HL-60 (cell line): ENCODE measurements around the gene PJA1.

Experiments
- DNase-seq, 2 experiments: peaks; one replicate each; pipeline ENCODE4 v3.0.0-alpha.2; 2010 to 2020; ENCODE audit warnings: low read depth in 1 of 2, low spot score in 1 of 2
- H3K27ac ChIP-seq: fragments of 250-450 bp; sonication (Bioruptor Pico); replicated peaks from 2 replicates; pipeline ENCODE4 v1.5.1; 2020; ENCODE audit warnings: mild to moderate bottlenecking, moderate library complexity
- H3K27me3 ChIP-seq: fragments of 250-450 bp; sonication (Bioruptor Pico); 2 replicates; pipeline ENCODE4 v1.5.1; 2021; ENCODE audit warnings: mild to moderate bottlenecking, moderate library complexity; ENCODE audit not compliant: insufficient read depth, poor library complexity, severe bottlenecking
- H3K4me3 ChIP-seq: replicated peaks from 2 replicates; pipeline ENCODE4 v1.5.1; 2011; ENCODE audit warnings: mild to moderate bottlenecking, control low read depth, low read length; ENCODE audit not compliant: insufficient read depth
- CTCF ChIP-seq: IDR thresholded peaks from one replicate; pipeline ENCODE4 v1.5.1; 2011; ENCODE audit warnings: low read length, control low read depth, inconsistent platforms; ENCODE audit not compliant: insufficient read depth
- GABPA ChIP-seq: IDR thresholded peaks from 2 replicates; pipeline ENCODE4 v1.6.1; 2012; ENCODE audit warnings: low read depth
- POLR2AphosphoS5 ChIP-seq: IDR thresholded peaks from 2 replicates; pipeline ENCODE4 v1.6.1; 2012; ENCODE audit warnings: low read depth
- REST ChIP-seq: IDR thresholded peaks from 2 replicates; pipeline ENCODE4 v1.6.1; 2012; ENCODE audit warnings: low read depth; ENCODE audit not compliant: insufficient replicate concordance
- SPI1 ChIP-seq: IDR thresholded peaks from 2 replicates; pipeline ENCODE4 v1.6.1; 2012; ENCODE audit warnings: low read depth, mild to moderate bottlenecking, borderline replicate concordance

Gene PJA1

GRCh38 chrX:69196666-69197065 lies 31.4 kb upstream of the PJA1 start:
- Histone ChIP-seq H3K4me3 (no peak overlapping the region), H3K27me3 (no peaks in the 10 kb centered on the region), H3K27ac (no peak overlapping the region)
- no peak for DNase-seq
- TF ChIP-seq CTCF (no peak), SPI1 (no peak), GABPA (no peak), REST (no peak), POLR2AphosphoS5 (no peak)

GRCh38 chrX:69195810-69196209 lies 30.6 kb upstream of the PJA1 start:
- no peak for TF ChIP-seq CTCF
- DNase-seq, result no peak
- H3K4me3 ChIP-seq, result no peak overlapping the region
- no peak overlapping the region for H3K27ac ChIP-seq
- no peaks in the 10 kb centered on the region for H3K27me3 ChIP-seq

- H3K27me3 ChIP-seq, result no peaks in the 10 kb centered on the region
- H3K4me3 ChIP-seq, result no peak overlapping the region
- no peak for TF ChIP-seq CTCF
- no peak for TF ChIP-seq GABPA
- TF ChIP-seq SPI1, result no peak
- TF ChIP-seq REST, result no peak
- no peak overlapping the region for H3K27ac ChIP-seq
- DNase-seq, result no peak
Measured at GRCh38 chrX:69195192-69195591, 29.9 kb upstream of the PJA1 start.

GRCh38 chrX:69192603-69193002 lies 27.4 kb upstream of the PJA1 start:
- DNase-seq, result no peak
- no peak overlapping the region for H3K4me3 ChIP-seq
- TF ChIP-seq REST, result no peak
- TF ChIP-seq CTCF, result no peak
- TF ChIP-seq POLR2AphosphoS5, result no peak
- TF ChIP-seq GABPA, result no peak
- no peak for TF ChIP-seq SPI1
- H3K27me3 ChIP-seq, result no peaks in the 10 kb centered on the region
- no peak overlapping the region for H3K27ac ChIP-seq
